A172 (cell line): ENCODE data around the gene FSCN2. TPM values are rescaled to one million over a fixed set of nuclear protein-coding genes. Genes with fewer than 3 reads are reported as not detected.
"Not testable (repeated sequence)": the region's sequence is repeated elsewhere in the genome, so short reads cannot be mapped to it uniquely, and the experiment has no call there.

Experiments used
- DNase-seq: peaks from one replicate; pipeline ENCODE4 v3.0.0-alpha.2; 2015; ENCODE audit warnings: low spot score
- total RNA-seq: library from RNA; depleted of rRNA; stranded (reverse); fragments of >200 nt; shearing (Covaris generic); gene quantifications from 2 replicates; pipeline ENCODE4 v1.2.3, GENCODE V29; 2014

FSCN2 gene
- total RNA-seq, 1 experiment from 2014 or later = 0.81 TPM

DNA sequence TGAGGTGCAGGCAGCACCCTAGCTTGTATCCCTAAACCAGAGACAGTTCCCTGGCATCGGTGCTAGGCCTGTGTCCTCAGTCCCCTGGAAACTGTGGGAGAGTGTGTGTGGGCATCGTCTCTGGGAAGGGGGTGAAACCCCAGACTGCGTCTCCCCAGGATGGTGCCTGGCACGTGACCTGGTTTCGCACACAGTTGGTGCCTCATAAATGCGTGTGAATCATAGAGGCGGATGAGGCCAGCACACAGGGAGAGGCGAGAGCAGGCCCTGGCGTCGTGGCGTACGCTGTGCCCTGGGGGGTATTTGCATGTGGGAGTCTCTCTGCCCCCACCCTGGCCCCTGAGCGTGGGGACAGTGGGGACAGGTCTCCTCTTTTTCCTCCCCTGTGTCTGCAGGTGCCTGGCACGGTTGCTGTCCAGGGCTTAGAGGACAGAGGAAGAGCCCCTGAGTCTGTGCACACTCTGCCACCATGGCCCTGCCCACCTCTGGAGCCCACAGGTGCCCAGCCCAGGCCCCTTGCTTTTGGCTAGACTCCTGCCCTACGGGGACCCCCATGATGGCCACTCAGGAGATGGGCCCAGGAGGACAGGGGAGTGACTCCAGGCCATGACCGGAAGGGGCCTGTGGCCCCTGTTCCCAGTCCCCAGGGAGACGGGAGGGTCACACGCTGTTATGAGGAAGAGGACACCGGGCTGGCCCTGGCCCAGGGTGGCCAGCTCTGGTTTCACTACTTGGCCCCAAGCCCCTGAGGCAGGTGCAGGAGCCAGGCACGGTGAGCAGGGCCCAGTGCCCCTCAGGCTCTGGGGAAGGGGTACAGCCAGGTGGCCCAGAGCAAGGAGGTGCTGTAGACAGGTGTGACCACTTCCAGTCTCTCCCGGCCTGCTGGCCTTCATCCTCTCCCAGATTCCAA lies 1.3 kb upstream of the FSCN2 start:
- no peak for DNase-seq

DNA sequence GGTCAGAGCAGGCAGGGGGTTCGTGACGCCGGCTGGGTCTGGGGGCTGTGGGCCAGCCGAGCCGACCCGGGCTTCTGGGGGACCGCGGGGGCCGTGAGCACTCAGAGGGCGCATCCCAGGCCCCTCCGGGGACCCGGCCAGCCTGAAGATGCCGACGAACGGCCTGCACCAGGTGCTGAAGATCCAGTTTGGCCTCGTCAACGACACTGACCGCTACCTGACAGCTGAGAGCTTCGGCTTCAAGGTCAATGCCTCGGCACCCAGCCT lies 140 bp downstream of the FSCN2 start:
- no peak for DNase-seq

GRCh38 chr17:81528651-81529436 lies 667 bp downstream of the FSCN2 start:
- DNase-seq = no peak

DNA sequence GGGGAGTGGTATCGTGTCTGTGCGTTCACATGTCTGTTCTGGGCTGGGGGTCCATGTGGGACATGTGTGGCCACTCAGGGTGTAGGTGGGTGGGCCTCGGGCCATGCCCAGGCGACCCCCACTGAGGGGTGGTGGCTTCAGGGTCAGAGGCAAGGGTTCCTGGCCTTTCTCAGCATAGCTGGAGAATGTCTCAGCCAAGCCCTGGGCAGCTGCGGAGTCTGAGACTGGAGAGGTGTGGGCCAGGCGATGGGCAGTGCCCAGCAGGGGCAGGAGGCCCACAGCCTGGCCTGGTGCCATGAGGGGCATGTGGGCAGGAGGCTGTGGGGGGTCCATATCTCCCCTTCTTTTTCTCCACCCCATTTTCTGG lies 1.2 kb downstream of the FSCN2 start:
- no peak for DNase-seq

GRCh38 chr17:81531013-81531412 lies 2.8 kb downstream of the FSCN2 start:
- DNase-seq = not testable (repeated sequence)

DNA sequence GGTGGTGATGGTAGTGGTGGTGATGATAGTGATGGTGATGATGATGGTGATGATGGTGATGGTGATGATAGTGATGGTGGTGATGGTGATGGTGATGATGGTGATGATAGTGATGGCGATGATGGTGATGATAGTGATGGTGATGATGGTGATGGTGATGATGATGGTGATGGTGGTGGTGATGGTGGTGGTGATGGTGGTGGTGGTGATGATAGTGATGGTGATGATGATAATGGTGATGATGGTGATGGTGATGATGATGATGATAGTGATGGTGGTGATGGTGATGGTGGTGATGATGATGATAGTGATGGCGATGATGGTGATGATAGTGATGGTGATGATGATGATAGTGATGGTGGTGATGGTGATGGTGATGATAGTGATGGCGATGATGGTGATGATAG lies 3.8 kb downstream of the FSCN2 start:
- DNase-seq = not testable (repeated sequence)

DNA sequence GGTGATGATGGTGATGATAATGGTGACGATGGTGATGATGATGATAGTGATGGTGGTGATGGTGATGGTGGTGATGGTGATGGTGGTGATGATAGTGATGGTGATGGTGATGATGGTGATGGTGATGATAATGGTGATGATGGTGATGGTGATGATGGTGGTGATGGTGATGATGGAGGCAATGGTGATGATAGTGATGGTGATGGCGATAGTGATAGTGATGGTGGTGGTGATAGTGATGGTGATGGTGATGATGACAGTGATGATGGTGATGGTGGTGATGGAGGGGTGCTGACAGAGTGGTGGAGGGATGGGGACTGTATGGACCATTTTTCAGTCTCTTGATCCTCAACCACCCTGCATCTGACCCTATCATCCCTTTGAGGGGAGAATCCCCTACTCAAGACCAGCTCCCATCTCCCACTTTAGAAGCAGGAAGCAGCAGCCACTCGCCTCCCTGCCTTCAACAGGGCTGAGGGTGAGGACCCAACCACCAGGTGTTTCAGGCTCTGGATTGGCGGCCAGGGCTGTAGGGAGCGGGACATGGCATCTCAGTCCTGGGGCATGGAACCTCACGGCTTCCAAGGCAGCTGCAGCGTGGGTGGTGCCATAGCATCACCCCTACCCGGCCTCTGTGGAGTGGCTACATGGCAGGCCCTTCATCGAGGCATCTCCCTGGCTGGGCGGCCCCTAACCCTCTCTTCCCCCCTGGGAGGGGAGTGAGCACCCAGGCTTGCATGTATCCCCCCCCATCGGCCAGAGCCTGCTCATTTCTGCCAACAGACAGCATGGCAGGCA lies 4.5 kb downstream of the FSCN2 start:
- no peak for DNase-seq

DNA sequence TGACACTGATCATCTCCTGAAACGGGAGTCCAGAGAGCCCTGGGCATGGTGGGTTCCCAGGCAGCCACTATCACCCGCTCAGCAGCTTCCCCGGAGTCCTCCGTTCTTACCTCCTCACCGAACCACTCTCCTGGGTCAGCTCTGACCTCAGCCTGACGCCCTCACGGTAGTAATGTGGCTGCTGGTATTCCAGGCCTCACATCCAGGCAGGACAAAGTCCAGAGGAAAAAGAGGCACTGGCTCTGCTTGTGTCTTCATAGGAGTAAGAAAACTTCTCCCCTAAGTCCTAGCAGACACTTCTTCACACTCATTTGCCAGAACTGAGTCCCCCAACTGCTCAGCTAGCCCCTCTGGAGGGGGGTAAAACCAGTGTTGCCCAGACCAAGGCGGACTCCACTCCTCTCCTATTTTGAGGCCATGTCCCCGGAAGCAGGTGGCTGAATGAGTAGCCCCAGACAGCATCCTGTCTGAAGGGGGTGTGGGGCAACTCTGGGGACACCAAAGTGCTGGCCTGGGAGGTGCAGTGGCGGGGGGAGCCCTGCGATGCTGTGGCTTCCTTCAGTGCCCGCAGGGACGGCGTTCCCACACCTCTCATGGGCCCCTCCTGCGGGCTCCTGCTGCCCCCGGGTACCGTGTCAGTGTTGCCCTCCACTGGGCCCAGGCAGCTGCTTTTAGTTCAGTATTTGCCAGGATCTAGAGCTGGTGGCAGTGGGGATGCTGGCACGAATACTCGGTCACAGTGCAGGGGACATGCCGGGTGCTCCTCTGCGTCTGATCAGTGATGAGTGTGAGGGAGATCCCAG lies 5.4 kb downstream of the FSCN2 start:
- DNase-seq = no peak

DNA sequence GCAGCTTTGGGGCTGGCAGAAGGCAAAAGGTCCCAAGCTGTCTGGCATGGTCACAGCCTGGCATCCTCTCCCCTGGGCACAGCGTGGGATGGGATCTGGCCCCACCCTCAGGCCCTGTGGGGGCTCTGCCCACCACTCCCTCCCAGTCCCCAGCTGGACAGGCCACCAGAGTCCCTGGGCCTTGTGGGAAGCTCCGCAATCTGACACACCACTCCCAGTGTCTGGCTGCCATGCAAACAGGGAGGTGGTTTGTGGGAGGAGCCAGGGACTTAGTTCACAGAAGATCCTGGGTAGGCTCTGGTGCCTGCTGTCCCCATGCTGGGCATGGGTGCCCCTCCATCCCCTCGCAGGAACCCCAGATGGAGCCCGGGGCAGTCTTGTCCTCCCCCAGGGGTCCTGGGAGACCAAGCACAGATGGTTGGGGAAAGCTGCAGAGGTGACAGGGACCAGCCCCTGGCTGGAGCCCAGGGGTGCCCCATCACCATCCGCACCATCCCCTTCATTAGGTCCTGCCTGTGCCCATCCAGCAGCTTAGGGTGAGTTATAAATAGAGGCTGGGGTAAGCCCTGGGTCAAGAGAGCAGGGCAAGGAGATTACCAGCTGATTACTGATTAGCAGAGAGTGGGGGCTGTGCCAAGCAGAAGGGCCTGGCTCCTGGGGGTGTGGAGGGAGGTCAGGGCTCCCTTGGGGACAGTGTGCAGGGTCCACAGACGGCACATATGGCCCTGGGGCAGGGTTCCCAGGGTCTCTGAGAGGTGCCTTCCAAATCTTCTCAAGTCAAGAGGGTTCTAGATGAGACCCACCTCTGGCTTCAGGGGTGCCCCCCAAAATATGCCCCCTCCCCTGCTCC lies 6.2 kb downstream of the FSCN2 start:
- DNase-seq = peak; percentile 23

GRCh38 chr17:81535007-81535328 lies 6.8 kb downstream of the FSCN2 start:
- no peak for DNase-seq

DNA sequence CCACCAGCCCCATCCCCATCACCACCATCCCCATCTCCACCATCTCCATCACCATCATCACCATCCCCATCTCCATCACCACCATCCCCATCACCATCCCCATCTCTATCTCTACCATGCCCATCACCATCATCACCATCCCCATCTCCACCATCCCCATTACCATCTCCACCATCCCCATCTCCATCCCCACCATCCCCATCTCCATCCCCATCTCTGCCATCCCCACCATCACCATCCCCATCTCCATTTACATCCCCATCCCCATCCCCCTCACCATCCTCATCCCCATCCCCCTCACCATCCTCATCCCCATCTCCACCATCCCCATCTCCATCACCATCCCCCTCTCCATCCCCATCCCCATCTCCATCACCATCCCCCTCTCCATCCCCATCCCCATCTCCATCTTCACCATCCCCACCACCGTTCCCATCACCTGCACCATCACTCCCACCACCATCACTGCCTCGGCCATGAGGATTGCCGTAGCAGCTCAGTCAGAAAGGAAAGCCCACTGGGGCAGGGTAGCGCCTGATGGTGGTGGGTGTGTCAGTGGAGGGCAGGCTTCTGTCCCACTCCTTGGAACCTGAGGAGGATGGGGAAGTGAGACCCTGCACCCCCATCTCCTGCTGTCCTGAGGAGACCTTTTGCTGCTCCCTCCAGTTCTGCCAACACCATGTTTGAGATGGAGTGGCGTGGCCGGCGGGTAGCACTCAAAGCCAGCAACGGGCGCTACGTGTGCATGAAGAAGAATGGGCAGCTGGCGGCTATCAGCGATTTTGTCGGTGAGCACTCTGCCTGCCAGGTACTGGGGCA lies 7.5 kb downstream of the FSCN2 start:
- DNase-seq = no peak

GRCh38 chr17:81536299-81537290 lies 8.4 kb downstream of the FSCN2 start:
- no peak for DNase-seq

DNA sequence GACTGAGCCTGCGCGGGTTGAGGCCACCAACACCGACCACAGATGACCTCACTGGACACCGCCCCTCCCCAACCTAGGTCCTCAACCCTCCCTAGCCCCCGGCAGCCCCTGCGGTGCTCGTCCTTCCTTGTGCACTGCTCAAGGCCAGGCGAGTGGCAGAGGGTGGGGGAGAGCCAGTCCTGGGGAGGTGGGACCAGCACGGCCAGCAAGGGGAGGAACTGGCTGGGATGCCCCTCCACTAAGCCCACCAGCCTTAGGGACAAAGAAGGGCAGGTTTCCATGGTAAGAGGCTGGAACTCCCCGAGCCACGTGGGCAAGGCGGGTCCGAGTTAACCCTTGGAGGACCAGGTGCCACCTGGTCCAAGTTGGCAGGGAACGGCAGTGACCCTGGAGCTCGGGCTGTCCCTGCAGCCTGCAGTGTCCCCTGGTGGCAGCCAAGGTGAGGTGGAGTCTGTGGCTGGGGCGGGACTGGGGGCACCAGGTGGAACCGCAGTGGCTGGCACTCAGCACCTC lies 9.2 kb downstream of the FSCN2 start:
- no peak for DNase-seq

DNA sequence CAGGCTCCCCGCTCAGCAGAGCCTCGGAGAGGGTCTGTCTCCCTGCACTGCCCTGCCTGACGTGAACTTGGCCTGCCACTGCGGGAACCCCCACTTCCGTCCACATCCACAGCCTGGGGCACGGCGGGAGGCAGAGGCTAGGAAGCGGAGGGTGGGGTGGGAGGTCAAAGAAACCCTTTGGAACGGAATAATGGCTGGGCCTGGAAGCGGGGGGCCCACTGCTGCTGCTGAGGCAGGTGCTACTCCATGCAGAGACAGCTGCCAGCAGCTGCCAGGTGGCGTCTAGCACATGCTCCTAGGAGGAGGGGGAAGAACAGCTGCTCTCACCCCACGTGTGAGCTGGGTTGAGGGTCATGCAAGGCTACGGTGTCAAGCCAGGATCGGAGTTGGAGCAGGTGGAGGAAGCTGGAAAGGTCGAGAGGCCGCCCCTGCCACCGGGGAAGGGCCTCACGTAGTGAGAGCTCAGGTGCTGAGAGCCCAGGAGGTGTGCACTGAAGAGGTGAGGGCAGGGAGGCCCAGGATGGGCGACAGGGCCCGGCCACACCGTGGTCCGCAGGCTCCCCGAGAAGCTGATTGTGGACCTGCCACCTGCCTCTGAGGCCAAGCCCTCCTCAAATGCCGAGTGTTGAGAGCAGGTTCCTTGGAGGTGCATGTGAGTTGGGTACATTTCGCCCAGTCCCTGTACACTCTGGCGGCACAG lies 9.8 kb downstream of the FSCN2 start:
- no peak for DNase-seq

GRCh38 chr17:81538651-81539570 lies 10.7 kb downstream of the FSCN2 start:
- DNase-seq = no peak

GRCh38 chr17:81539571-81539900 lies 11.4 kb downstream of the FSCN2 start:
- DNase-seq = no peak
